Measurements from ENCODE around the gene CDK9.
"Not testable (repeated sequence)": the region's sequence is repeated elsewhere in the genome, so short reads cannot be mapped to it uniquely, and the experiment has no call there.

Gene CDK9

DNA sequence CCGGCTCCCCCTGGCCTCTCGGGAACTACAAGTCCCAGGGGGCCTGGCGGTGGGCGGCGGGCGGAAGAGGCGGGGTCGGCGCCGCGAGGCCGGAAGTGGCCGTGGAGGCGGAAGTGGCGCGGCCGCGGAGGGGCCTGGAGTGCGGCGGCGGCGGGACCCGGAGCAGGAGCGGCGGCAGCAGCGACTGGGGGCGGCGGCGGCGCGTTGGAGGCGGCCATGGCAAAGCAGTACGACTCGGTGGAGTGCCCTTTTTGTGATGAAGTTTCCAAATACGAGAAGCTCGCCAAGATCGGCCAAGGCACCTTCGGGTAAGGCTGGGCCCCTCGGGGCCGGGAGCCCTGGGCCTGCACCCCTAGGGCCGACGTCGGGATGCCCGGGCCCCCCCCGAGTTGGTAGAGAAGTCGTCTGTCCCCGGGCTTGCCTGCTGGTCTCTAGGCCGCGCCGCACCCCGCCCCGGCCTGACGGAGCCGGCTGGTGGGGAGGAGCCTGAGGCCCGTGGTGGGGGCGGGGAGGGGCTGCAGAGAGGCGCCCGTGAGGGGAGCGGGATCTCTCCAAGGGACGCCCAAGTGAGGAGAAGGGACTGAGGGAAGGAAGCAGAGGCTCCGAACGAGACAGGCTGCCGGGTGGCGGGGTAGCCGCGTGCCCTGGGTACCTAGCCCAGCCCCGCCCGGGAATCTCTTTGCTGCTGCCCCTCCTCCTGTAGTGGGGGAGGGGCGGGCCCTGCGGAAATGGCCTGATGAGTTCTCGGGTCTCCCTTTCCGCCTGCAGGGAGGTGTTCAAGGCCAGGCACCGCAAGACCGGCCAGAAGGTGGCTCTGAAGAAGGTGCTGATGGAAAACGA is at the start of gene CDK9:
TSS of gene CDK9 (plus strand) at position 102 of the 840 bp plus-strand sequence. CDS start at position 217, 115 bp downstream.
- peak; percentile 91 for DNase-seq (ENCODE audit: low spot score)

DNA sequence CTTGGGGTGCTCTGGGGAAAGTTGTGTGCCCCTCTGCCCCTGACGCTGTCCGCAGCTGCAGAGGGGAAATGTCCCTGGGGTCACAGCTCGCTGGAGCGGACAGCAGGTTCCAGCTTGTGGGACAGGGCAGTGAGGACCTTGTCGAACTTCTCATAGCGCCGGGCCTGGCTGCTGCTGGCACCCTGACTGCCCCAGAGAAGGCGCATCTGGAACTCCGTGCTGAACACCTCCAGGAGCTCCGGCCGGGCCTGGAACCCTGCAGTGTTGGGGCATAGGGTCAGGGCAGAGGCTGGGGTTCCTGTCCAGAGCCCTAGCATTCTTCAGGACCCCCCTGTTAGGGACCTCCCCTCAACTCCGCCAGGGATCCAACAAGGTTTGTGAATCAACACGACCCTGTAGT is 47.2 kb upstream of the CDK9 start:
- no peak for DNase-seq (ENCODE audit: low spot score)

DNA sequence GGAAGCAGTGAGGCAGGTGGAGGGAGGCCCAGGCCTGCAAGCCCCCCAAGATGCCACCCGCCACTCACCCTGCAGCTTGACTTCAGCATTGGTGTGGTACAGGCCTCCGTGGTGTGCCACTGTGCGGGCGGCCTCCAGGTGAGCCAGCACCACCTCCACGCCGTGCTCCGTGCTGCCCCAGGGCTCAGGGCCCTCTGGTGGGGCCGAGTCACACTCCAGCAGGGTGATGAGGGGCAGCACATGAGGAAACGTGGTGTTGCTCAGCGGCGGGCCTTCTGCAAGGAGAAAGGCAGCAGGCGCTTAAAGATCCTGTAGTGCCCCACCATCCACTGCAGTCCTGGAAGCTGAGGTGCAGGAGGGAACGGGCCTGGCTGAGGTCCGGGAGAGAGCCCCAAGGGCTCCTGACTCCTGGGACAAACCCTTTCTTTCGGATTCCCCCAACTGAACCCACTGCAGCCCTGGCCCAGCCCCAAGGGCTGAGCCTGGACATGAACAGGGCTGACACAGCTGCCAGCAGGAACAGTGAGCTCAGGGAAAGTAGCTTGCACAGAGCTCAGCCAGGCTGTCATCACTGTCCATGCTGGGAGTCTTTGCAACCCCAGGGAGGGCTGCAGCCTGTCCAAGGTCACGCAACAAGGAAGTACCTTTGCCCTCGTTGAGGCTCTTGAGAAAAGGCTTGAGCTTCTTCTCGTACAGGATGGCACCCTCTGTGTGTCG is 46.1 kb upstream of the CDK9 start:
- no peak for DNase-seq (ENCODE audit: low spot score)

DNA sequence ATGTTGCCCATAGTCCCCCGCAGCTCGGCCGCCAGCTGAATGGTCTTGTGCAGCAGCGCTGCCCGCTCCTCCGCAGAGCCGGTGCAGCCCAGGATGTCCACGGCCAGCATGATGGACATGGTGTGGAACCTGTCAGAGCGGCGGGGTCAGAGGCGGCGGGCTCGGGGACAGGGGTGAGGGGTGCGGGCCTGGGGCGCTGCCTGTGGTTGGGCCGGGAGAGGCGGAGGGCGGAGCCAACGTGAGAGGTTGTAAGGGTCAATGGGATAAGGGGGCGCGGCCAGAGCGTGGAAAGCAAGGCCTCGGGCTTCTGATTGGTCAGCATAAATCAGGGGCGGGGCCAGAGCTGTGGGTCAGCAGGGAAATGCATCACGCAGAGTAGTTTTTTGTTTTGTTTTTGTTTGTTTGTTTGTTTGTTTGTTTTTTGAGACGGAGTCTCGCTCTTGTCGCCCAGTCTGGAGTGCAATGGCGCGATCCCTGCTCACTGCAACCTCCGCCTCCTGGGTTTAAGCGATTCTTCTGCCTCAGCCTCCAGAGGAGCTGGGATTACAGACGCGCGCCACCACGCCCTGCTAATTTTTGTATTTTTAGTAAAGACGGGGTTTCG is 43.9 kb upstream of the CDK9 start:
- peak; percentile 72 for DNase-seq (ENCODE audit: low spot score)

DNA sequence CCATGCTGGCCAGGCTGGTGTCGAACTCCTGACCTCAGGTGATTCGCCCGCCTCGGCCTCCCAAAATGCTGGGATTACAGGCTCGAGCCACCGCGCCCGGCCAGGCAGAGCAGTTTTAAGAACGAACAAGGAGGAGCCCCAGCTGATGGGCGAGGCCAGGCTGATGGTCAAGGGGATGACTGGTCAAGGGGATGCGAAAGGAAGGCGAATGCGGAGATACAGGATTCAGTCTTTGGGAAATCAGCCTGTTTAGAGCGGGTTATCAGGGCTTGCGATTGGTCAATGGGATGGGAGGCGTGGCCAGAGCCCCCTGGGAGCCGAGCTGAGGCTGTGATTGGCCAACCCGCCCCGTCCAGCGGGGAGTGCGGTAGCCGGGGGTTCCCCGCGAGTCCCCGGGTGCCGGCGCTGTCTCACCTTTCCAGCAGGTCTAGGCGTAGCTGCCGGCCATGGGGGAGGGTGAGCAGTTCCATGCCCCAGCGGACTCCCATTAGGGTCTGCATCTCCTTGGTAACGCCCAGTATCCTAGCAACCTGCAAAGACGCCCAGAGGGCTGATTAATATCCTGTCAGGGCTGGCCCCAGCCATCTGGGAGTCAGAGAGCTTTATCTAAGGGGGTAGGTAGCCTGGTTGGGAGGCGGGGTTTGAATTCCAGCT is 43.3 kb upstream of the CDK9 start:
- DNase-seq (ENCODE audit: low spot score), result no peak

DNA sequence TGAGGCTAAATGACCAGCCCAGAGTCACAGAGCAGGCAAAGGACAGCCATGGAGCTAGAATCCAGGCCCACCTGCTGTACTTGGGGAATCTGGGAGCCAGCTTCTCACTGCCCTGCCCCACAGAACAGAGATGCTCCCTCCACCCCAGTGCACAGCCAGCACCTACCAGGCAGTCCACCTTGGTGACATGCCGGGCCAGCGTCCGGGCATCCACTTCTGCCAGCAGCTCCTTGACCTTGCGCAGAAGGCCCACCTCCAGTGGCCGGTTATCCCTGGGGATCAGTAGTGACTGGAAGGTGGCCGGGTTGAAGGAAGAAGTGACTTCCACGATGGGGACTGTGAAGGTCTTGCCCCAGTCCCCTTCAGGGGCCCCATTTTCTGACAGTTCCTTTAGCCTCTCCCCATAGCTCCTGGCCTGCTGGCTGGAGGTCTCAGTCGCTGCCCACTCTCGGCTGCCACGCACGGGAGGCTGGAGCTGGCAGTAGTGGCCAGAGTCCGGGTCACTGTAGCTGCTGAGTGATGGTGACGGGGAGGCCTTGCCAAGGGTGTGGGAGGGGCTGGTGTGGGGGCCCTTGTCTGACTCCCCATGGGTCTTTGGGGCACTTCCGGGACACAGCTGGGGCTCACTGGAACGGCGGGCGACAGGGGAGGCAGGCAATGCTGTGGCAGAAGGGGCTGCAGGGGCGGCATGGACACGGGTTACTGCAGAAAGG is 41.3 kb upstream of the CDK9 start:
- no peak for DNase-seq (ENCODE audit: low spot score)

DNA sequence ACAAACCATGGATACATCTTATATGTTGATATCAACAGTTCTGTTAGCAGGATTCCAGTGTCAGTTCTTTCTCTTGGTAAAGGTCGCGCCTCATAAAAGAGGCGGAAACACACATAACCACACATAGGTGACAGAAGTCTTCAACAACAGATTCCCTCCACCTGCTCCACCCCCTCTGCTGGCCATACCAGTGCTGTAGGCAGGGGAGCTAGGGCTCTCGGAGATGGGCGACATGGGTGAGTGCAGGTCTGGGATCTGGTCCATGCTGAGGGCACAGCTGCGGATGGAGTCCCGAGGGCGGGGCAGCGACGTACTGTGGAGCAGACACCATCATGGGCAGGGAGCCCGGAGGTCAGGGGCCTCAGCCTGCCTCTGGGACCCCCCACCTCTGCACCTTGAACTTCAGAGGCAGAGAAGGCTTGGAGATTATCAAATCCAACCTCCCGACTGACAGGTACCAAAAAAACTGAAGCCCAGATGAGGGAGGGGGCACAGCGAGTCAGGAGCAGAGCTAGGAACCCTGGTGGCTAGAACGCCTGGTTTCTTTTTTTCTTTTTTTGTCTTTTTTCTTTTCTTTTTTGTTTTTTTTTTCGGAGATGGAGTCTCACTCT is 38.8 kb upstream of the CDK9 start:
- DNase-seq (ENCODE audit: low spot score), result no peak

DNA sequence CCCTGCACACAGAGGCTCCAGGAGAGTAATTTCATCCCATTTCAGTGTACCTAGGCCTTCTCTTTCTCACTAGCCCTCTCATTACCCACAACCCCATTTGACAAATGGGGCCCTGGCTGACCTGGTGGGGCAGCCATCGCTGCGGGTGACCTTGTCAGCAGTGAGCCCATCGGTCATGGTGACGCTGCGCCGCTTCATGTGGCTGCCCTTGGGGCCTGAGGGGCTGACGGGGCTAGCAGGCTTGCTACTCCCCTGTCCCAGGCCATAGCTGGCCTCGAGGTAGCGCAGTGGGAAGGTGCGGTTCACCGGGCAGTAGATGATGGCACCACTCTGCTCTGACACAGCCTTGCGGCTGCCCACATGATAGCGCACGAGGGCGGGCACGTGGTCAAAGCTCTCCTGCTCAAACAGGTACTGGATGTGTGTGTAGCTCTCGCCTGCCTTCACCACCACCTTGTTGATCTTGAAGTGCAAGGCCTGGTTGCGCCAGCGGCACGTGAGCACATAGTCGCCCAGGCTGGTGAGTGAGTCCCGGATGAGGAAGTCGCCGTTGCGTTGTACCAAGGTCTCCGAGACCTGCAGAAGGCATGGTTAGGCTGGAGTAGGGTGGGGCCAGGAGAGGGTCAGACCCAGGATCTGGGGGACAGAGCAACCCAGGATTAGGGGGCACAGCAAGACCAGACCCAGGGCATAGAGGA is 36.6 kb upstream of the CDK9 start:
- no peak for DNase-seq (ENCODE audit: low spot score)

DNA sequence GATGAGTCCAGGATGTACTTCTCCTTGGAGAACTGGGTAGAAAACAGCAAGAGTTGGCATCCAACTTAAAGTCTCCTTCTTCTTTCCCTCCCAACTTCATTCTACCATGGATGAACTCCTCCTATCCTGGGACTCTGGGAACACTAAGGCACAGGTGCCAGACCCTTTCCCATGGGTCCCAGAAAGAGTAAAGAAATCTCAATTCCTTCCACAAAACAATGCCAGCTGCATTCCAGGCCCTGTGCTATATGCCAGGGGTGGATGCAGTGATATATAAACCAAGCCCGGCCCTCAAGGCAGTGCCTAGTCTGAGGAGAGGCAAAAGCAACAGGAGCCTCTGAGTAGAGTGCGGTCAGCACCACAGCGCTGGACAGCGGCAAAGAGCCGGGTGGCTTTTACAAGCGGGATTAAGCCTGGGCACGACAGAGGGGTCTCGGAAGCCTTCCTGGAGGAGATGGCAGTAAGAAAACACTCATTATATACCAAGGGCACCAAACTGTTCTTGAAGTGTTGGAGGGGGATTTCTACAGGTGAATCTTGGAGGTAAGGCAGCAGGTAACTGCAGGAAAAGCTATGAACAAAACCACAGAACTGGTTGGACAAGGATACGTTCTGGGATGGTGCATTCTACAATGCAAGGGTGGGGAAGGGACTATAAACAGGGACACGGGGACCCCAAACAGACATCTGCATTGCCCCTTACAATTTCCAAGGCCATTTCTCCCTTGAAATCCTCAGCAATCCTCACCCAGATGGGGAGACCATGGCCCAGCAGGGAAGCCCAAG is 34.4 kb upstream of the CDK9 start:
- no peak for DNase-seq (ENCODE audit: low spot score)

DNA sequence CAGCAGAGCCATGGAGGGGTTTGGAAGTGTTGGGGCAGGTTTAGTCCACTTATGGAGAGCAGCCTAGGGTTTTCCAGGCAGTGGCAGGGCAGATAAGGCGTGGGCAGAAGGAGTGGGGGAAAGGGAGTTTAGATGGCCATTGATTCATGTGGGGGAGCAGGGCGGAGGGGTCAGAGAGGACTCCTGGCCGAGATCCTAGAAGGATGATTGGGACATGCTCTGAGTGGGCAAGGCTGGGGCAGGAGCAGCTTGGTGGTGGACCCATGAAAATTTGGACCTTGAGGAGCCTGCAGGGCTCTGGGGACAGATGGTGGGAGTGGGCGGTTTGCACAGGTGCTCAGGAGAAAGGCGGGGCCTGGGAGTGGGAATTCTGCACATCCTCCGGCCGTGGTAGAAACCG is 32.7 kb upstream of the CDK9 start:
- DNase-seq (ENCODE audit: low spot score), result no peak

DNA sequence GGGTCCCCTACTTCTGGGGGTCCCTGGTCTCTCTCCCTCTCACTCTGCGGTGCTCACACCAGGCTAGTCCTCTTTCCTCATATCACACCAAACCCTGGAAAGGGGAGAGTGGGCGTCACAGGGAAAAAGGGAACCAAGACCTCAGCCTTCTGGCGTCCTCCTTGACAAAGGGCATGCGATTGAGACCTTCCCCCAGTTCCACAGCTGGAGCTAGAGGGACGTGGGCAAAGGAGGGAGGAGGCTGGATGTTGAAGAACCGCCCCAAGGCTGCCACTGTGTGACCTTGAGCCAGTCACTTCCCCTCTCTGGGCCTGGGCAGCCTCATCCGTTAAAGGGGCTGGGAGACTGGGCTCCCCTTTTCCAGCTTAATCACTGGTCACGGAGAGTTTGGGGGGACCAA is 32.2 kb upstream of the CDK9 start:
- DNase-seq (ENCODE audit: low spot score), result no peak

DNA sequence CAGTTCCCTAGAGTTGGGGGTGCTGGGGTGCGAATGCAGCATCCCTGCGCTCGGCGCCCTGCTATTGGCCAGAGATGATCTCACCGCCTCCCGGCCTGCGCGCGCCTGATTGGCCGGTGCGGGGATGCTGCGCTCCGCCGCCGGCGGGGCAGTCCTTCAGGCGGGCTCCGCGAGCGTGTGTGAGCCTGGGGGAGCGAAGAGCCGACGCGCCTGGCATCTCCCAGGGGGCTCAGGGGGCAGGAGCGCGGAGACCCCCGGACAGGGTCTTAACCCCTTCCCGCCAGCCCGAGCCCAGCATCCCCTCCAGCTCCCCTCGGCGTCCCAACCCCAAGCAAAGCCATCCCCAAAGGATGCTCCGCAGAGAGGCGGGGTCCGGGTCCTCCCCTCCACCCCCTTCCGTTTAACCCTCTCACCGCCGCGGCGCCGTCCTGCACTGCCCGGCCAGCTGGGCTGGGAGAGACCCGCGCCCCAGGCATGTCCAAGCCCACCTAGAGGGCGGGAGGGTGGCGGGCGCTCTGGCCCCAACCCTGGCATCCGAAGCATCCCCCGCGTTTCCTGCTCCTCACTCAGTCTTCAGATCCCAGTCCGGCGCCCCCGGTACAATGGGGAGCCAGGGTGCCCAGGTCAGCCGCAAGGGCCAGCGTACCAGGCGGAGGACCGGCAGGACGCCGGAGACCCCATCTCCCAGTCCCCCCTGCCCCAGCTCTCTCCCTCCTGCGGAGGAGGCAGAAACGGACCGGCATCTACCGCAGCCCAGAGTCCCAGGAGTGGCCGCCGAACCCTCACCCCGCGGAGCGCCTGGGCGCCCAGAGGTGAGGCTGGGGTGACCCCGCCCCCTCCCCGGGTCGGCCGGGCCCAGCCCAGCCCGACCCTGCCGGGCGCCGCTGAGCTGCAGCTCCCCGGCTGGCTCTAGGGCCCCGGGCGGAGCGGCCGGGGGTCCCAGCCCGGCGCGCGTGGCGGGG is 31.5 kb upstream of the CDK9 start:
- no peak for DNase-seq (ENCODE audit: low spot score)

DNA sequence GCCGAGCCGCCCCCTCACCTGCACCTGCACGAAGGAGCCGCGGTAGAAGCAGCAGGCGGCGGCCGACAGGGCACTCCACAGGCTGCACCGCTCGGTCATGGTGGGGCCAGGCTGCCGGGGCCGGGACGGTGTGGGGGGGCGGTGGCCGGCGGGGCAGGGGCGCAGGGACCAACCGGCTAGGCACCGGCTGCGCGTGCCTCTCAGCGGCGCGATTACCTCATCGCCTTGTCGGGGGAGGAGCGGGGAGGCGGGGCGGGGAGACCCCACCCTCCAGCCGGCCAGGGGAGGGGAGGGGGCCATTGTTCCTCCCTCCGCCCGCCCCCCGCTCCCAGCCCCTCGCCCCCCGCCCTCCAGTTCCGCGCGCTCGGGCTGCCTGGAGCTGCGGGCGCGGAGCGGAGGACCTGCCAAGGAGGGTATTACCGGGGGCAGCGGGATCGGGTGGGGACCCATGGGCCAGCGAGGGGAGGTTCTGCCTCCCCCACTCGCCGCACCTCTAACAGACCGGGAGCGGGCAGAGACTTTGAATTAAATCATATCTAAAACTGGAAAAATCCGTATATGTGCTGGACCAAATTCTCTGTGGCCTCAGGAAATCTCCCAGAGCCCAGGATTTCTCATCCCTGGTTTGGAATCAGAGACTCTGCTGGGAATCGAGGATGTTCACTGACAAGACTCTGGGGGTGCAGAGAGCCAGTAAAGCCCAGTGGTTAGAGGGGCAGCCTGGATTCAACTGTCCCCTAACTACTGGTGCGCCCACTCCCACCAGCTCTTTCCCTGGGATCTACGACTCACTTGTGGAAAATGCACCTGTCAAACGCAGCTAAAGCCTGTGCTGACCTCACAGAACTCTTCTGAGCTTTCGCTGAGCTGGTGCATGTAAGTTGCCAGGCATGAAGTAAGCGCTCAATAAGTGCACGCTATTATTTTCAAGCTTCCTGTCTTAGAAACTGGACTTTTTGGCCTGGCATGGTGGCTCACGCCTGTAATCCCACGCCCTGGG is 30.5 kb upstream of the CDK9 start:
- no peak for DNase-seq (ENCODE audit: low spot score)

DNA sequence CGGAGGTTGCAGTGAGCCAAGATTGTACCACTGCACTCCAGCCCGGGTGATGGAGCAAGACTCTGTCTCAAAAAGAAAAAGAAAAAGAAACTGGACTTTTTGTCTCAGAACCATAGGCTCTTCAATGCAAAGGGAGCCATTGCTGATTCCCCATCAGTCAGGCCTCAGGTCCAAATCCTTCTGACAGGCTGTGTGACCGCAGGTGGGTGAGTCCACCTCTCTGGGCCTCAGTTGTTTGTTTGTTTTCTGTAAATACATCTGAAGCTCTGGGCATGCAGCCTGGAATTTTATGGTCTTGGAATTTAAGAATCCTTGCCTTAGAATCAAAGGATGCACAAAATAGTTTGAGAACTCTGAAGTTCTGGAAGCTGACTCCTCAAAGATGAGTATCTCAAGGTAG is 29.6 kb upstream of the CDK9 start:
- no peak for DNase-seq (ENCODE audit: low spot score)

DNA sequence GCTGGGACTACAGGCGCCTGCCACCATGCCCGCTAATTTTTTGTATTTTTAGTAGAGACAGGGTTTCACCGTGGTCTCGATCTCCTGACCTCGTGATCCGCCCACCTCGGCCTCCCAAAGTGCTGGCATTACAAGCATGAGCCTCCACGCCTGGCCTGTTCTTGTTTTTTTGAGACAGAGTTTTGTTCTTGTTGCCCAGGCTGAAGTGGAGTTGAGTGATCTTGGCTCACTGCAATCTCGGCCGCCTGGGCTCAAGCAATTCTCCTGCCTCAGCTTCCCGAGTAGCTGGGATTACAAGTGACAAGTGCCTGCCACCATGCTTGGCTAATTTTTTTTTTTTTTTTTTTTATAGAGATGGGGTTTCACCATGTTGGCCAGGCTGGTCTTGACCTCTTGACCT is 29.1 kb upstream of the CDK9 start:
- DNase-seq (ENCODE audit: low spot score), result not testable (repeated sequence)

DNA sequence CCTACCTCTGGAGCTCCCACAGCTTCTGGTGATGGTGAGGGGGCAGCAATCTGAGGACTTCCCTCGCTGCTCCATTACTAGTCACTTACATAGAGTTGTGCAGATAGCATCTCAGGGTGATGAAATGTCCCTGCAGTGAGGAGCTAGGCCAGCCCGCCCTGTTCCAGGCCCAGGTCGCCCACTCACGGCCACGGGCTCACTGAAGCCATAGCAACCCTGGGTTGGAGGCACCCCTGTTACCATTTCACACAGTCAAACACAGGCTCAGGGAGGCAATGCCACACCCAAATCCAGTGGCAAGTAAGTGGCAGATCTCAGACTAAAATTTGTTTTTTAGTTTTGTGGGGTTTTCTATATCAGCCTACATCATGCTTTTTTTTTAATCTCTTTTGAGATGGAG is 27.0 kb upstream of the CDK9 start:
- DNase-seq (ENCODE audit: low spot score), result no peak

DNA sequence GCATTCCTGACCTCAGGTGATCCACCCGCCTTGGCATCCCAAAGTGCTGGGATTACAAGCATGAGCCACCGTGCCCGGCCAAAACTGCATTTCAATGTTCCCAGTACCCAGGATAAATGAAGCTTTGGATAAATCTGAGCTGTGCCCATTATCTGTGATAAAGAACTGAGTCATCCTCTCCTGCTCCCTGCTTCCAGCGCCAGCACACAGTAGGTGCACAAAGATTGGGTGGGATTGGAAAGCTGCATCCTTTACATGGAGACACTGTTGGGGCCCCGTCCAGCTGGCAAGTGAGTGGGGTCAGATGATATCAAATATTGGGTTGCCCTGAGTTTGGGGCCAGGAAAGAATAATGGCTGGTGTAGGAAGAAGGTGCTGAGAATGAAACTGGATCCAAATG is 24.8 kb upstream of the CDK9 start:
- DNase-seq (ENCODE audit: low spot score), result no peak
